ENCODE measurements around the gene SFTPB.
"Not testable (repeated sequence)": the region's sequence is repeated elsewhere in the genome, so short reads cannot be mapped to it uniquely, and the experiment has no call there.

SFTPB gene

DNA sequence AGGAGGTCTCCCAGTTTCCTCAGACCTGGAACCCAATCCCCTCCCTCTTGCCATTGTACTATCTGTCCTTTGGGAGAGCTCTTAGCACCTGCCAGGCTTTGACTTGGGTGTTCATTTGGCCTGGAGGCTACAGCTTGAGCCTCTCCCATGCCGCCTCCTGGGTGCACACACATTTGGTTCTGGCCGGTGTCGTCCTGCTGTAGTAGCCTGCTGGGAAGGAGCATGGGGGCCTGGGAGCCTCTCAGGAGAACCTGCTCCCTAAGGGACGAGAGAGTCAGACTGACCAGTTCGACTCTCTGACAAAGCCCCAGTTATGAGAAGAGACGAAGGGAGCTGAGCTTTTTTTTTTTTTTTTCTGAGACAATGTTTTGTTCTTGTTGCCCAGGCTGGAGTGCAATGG, 7.4 kb upstream of the SFTPB start:
- DNase-seq: no peak

DNA sequence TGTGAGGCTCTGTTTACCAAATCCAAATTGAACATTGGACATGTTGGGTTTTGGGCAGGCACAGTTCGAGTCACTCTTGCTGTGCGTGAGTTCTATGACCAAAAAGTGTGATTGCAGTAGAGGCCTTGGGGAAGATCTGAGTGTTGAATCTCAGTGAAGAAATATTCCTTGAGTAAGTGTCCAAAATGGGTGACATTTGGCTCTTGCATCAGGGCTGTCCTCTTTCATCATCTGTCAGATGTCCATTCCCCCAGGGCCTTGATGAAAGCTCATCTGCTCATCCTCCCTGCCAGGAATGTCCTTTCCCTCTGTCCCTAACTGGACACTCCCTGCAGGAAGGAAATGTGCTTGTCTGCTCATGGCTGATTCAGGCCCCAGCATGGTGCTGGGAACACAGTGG, 6.4 kb upstream of the SFTPB start:
- no peak for DNase-seq

DNA sequence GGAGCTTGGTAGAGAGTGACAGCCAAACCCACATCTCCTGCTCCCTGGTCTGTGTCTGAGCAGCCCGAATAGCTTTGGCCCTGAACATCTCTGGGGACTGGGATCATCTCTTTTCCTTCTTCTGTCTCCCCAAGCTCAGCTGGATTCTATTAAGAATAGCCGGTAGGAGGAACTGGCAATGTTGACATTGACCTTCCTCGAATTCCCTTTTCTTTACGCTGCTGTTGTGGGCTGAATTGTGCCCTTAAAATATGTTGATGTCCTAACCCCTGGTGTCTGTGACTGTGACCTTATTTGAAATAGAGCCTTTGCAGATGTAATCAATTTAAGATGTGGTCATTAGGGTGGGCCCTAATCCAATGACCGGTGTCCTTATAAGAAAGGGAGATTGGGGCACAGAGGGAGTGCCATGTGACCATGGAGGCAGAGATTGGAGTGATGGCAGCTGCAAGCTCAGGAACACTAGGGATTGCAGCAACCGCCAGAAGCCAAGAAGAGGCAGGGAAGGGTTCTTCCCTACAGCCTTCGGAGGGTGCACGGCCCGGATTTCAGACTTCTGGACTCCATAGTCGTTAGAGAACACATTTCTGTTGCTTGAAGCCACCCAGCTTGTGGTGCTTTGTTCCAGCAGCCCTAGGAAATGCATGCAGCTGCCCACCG, 5.8 kb upstream of the SFTPB start:
- DNase-seq: no peak

DNA sequence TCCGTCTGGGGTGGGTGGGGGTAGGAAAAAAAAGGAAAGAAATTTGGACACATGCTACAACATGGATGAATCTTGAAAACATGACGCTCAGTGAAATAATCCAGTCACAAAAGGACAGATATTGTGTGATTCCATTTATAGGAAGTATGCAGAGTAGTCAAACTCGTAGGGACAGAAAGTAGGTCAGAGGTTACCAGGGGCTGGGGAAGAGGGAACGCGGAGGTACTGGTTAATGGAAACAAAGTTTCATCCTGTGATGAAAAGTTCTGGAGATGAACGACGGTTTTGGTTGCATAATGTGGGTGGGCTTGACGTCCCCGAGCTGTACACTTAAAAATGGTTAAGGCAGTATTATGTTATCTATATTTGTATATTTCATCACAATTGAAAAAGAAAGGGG, 4.5 kb upstream of the SFTPB start:
- DNase-seq: no peak

DNA sequence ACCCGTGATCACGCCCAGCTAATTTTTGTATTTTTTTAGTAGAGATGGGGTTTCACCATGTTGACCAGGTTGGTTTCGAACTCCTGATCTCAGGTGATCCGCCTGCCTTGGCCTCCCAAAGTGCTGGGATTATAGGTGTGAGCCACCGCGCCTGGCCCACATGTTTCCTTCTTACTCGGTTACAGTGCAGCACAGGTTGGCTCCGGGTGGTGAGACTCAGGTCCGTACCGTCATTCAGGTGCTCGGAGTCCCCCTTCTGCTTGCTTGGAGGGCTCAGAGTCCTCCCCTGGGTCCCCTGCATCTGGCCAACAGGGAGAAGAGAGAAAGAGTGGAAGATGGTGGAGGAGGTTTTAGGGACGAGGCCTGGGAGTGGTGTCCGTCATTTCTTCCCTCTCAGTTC, 2.4 kb upstream of the SFTPB start:
- DNase-seq: not testable (repeated sequence)

DNA sequence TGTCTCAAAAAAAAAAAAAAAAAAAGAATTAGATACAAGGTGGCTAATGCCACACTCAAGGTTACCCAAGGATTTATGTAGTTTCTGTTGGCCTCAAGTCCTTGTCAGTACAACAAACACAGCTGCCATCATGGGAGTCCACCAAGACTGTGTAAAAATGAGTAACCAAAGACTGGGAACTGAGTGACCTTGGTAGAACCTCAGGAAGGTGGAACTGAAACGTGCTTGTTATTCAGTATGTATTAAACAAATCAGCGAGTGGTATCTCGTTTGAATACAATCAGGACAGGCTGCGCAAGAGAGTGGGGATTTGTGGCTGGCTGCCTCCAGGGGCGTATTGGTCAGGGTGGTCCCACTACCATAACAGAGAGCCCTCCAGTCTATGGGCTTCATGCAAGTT, 1.6 kb upstream of the SFTPB start:
- no peak for DNase-seq

DNA sequence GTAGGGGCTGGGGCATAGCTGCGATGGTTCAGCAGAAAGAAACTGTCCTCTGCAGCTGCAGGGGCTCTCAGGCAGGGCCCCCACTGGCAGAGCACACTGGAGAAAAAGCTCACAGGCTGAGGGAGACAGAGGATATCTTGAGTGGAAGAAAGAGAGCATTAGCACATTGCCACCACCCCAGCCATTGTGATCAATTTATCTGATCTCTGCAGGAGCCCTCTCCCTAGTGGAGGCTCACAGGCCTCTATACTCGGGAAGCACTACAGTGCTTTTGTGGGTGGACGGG, 801 bp upstream of the SFTPB start:
- no peak for DNase-seq

DNA sequence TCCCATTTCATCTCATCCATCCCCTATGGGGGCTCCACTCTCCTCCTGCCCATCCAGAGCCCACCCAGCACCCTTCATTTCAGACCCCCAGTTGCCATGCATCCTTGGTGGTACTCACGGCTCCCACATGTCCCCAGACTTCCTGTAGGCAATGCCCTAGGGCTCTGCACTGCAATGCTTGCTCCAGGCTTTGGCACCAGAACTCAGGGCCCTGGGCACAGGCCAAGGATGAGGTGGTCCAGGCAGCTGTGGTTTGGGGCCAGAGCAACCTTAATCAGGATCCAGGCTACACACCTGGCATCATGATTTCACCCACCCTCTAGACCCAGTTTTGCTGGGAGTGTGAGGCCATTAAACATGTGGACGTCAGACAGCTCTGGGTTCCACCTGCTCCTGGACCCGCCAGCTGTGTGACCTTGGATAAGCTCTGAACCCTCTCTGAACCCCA, 414 bp downstream of the SFTPB start:
- DNase-seq: no peak

DNA sequence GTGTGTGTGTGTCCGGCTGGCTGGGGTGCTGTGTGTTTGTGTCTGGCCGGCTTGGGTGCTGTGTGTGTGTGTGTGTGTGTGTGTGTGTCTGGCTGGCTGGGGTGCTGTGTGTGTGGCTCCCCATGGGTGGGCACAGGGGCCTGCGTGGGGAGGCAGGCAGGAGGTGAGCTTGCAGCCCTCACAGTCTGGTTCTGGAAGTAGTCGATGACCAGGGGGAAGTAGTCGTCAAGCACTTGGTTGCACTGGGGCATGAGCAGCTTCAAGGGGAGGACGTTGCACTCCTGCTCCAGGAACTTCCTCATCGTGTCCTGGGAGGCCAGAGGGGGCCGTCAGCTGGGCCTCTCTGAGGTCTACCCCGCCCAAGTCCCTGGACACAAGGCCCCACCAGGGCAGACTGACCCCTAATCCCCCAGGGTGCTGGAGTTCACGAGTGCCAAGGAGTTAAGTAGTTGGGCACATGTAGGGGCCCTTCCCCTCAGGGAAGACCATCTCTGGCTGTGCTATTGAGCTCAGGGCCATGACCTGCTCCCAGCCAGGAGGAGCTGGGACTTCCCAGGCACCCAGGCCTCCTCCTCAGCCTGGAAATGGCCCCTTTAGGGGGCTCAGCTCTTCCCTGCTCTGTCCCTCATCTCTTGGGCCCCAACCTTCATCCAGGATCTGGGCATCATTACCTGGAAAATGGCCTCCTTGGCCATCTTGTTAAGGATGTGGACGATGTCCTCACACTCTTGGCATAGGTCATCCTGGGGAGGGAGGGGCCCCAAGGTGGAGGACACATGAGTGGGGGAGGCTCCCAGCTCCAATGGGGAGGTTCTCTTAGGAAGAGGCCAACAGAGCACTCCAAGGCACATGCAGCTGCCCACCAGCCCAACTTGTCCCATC, 1.3 kb downstream of the SFTPB start:
- no peak for DNase-seq

DNA sequence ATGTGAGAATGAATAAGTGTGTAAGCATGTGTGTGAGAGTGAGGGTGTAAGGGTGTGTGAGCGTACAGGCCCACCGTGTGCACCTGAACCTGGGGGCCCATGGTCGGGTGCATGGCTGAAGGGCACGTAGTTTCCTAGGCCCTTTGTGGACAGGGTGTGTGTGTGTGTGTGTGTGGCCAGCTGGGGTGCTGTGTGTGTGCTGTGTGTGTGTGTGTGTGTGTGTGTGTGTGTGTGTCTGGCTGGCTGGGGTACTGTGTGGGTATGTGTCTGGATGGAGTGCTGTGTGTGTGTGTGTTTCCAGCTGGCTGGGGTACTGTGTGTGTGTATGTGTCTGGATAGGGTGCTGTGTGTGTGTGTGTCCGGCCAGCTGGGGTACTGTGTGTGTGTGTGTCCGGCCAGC, 2.0 kb downstream of the SFTPB start:
- DNase-seq: no peak

DNA sequence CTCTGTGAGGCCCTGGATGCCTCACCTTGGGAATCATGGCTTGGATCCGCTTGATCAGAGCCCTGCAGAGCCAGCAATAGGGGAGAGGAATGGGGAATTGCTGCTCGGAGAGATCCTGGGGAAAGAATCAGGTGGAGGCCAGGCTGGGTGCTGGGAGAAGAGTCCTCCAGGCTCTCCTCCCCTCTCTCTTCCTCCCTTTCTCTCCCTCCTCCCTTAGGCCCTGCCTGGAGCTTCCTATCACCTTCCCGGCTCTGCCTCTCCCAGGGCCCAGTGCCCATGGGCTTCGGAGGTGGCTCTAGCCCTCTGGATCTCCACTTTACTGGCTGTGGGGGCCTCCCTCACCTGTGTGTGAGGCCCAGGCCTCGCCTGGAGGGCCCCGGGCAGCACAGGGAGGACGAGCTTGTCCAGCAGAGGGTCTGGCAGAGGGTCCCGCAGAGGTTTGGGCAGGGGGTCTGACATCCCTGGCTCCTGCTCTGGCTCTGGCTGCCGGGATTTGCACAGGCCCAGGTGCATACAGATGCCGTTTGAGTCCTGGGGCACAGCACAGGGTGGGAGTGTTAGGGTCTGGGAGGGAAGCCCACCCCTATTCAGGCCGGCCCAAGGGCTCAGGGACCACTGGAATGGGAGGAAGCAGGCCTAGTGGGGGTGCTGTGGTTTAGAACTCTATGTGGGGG, 2.6 kb downstream of the SFTPB start:
- DNase-seq: no peak

DNA sequence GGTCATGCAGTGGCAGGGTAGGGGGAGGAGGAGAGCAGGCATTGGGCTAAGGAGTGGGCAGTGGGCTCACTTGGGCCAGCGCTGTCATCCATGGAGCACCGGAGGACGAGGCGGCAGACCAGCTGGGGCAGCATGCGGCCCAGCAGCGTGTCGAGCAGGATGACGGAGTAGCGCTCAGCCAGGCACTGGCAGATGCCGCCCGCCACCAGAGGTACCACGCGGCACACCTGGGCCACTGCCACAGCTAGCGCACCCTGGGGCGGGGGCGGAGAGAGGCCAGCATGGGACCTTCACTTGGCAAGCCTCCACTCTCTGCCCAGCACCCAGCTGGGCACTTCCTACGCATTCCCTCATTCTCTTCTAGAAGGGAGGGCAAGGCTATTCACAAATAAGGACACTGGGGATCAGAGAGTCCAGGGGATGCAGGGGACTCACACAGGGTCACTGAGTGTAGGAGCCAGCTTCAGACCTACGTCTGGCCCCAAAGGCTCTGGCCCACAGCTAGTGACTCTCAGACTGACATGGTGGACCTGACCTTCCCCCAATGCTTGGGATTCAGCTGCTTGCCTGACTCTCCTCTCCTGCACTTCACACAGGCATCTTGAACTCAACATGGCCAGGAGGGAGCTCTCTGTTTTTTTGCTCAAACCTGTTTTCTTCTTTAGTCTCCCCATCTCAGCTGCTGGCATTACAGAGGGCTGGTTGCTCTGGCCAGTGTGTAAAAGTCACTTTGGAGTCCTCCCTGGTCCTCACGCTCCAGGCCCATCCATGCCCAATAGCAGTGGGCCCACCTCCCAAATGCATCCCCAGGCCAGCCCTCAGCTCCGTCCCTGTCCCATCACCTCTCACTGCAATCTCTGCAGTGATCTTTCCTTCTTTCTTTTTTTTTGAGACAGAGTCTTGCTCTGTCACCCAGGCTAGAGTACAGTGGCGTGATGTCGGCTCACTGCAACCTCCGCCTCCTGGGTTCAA, 4.1 kb downstream of the SFTPB start:
- no peak for DNase-seq

DNA sequence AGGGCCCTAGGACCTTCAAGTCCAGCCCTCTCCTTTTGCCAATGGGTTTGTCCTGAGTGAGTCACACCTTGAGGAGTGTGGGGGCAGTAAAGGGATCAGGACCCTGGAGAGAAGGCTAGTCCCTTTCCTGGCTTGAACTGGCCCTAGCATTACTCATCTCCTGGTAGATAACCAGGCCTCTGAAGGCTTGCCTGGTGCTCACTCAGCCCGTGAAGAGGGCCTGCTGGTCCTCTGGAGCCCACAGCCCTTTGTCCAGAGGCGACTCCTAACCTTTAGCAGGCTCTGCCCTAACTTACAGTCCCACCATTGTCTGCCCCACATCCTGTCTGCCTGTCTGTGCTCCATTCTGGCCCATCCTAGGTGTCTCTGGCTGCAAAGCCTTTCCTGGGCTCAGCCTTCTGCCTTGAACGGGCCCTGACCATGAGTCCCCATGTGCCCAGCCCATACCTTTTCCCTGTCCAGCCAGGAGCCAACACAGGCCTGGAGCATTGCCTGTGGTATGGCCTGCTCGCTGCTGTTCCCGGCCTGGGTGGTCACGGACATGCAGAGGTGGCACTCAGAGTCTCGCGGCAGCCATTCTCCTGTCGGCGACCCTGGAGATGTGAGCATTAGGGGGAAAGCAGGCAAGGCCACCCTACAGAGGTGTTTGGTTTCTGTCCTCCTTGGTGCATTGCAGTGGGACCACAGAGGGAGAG, 5.0 kb downstream of the SFTPB start:
- DNase-seq: no peak

DNA sequence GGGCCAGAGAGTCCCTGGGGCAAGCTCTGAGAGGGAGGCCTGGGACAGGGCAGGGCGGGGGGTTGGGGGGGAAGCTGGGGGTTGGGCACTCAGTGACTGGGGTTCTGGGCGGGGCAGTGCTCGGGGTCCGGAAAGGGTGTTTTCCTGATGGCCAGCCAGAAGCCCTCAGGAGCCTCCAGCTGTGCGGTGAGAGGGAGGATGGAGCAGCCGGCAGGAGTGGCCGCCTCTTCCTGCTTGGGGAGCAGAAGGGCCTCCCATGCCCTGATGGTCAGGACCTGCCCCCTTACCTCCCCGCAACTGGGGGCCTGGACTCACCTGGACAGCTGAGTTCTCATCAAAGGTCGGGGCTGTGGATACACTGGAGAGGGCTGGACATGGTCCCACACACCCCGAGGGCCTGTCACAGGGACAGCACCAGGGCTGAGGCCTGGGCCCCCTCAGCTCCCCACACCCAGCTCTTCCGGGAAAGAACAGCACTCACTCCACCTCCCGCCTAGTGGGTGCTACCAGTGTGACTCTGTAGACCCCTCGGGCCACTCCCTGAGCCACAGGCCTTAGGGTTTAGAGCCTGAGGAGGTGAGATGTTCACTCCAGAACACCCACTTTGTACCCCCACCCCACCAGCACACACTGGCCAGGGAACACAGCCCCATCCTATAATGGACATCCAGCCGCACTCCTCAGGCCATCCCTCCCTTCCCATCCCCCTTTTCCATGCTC, 6.7 kb downstream of the SFTPB start:
- no peak for DNase-seq

DNA sequence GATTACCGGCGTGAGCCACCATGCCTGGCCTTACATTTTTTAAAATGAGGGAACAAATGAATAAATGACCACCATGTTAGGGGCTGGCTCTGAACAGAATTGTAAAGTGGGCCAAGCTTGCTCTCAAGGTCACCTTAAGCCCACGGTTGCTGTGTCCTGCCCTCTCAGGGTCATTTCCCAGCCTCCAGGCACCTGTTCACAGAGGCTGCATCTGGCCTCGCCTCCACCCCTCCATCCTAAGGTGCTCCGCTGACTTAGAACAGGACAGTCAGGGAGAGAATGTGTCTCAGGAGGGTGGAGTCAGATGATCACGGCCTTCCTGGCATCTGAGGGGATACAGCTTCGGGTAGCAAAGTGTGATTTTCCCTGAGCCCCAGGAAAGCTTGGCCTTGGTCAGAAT, 7.3 kb downstream of the SFTPB start:
- no peak for DNase-seq

DNA sequence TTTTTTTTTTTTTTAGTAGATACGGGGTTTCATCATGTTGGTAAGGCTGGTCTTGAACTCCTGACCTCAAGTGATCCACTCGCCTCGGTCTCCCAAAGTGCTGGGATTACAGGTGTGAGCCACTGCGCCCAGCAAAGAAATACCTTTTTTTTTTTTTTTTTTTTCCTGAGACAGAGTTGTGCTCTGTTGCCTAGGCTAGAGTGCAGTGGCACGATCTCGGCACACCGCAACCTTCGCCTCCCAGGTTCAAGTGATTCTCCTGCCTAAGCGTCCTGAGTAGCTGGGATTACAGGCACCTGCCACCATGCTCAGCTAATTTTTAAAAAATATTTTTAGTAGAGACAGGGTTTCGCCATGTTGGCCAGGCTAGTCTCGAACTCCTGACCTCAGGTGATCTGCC, 7.7 kb downstream of the SFTPB start:
- not testable (repeated sequence) for DNase-seq

DNA sequence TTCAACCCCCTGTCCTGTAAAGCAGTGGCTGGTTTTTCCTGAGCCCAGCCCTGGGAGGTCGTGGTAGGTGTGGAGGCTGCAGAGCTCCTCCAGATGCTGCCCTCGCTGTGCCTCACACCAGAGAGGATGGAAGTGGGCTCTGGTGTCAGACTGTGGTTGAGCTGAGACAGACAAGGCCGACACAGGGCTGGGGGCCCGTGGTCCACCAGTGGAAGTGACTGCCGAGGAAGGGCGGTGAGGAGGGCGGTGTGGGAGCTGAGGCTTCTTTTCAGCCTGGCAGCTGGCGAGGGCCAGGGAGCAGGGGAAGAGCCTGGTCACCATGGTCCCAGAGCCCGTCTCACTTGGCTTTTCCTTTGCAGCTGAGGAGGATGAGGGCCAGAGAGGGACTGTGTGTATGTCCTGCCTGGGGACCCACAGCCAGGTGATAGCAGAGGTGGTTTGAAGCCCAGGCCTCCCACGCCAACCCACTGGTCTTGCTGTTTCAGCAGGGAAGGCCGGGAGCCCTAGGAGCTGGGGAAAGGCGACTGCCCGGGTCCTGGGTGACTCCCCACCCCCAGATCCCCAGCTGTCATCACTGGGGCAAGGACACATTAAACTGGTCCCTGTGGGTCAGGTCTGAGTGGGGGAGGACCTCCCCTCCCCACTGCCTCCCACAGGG, 8.5 kb downstream of the SFTPB start:
- no peak for DNase-seq

DNA sequence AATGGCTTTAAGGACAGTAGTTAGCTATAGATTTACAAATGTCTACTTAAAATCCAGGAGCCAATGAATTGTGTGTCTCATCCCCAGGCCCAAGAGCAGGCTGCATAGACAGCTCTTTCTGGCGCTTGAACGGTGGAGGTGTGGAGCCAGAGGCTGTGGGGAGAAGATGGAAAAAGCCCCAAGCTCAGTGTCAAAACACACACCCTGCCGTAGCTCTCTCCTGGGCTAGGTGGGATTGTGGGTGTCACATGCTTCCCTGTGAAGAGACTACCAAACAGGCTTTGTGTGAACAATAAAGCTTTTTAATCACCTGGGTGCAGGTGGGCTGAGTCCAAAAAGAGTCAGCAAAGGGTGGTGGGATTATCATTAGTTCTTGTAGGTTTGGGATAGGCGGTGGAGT, 10.6 kb downstream of the SFTPB start:
- DNase-seq: not testable (repeated sequence)

DNA sequence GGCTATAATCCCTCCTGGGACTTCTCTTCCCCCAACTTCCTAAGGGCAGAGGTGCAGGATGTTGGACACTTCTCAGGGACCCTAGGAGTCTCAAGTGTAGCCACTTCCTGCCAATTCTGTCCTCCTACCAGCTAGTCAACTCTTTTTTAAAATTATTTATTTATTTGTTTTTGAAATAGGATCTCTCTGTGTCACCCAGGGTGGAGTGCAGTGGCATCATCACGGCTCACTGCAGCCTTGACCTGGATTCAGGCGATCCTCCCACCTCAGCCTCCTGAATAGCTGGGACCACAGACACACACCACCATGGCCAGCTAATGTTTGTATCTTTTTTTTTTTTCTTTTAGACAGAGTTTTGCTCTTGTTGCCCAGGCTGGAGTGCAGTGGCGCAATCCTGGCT, 11.5 kb downstream of the SFTPB start:
- DNase-seq: no peak

DNA sequence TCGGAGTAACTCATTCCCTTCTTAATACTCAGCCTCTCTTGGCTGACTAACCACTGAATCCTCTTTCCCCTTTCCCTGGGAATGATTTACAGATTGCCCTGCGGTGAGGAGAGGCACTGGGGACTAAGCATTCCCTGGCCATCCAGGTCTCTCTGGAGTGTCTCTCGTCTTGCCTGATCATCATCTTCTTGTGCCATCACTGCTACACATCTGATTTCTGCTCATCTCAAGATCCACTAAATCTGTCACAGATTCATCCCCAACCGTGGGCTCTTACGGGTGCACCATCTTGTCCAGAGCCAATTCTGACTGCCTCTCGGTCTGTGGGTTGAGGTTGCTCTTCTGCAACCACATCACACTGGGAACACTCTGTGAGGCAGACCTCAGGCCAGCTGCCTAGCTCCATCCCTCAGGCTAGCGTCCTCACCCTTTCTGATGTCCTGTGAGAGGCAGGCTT, 12.0 kb downstream of the SFTPB start:
- DNase-seq: no peak

DNA sequence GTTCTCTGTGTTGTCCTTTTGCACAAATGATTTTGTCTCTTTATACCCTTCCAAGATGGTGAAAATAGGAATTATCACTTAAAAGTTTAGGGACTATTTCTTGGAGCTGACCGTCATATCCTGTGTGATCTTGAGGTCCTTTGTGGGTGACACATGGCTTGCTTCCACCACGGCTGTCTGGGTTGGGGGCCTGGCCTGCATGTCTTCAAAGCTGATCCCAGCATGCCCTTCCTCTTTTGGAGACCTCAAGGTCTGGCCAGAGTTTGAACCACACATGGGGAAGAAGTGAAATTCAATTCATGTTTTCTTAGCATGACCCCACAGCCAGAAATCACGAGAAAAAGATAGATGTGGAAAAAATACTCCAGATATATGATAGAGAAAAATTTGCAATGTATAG, 14.0 kb downstream of the SFTPB start:
- no peak for DNase-seq

Measured in activated CD4-positive, alpha-beta T cell treated with anti-CD3 and anti-CD28 coated beads, Interleukin-2, amount 50 U/mL, for 1 hour (primary cell).